PFSK-1 (cell line): Measurements from ENCODE around the gene PCLO.

Source experiments
- FOXP2 ChIP-seq: optimal IDR thresholded peaks from 2 replicates; pipeline ENCODE3; 2011; ENCODE audit warnings: borderline replicate concordance, control low read depth, inconsistent platforms; ENCODE audit not compliant: insufficient read depth; ENCODE audit errors: extremely low read length, extremely low read depth
- POLR2AphosphoS5 ChIP-seq: IDR thresholded peaks from 2 replicates; pipeline ENCODE4 v1.6.1; 2012; ENCODE audit warnings: low read depth, mild to moderate bottlenecking, control low read depth, low read length, moderate library complexity
- SIN3A ChIP-seq: IDR thresholded peaks from 2 replicates; pipeline ENCODE4 v1.6.1; 2012; ENCODE audit warnings: mild to moderate bottlenecking, low read length, moderate library complexity, borderline replicate concordance; ENCODE audit not compliant: insufficient read depth
- TAF1 ChIP-seq: IDR thresholded peaks from 2 replicates; pipeline ENCODE4 v1.6.1; 2012; ENCODE audit warnings: low read length, control low read depth, borderline replicate concordance; ENCODE audit not compliant: insufficient read depth
- TF ChIP-seq, protein P1 (sequence below), 2 experiments: IDR thresholded peaks; 2 replicates each; pipeline versions ENCODE4 v1.6.1 to v1.8.0; 2011 to 2012; ENCODE audit warnings: low read depth in 2 of 2, low read length in 2 of 2, control low read depth in 1 of 2, inconsistent platforms in 1 of 2, mild to moderate bottlenecking in 1 of 2, moderate library complexity in 1 of 2; ENCODE audit not compliant: insufficient read depth in 1 of 2

PCLO gene

GRCh38 chr7:82839063-82839462 is 323.6 kb downstream of the PCLO start:
- TF ChIP-seq POLR2AphosphoS5 = no peak
- TF ChIP-seq SIN3A = no peak
- TF ChIP-seq, protein P1, sequence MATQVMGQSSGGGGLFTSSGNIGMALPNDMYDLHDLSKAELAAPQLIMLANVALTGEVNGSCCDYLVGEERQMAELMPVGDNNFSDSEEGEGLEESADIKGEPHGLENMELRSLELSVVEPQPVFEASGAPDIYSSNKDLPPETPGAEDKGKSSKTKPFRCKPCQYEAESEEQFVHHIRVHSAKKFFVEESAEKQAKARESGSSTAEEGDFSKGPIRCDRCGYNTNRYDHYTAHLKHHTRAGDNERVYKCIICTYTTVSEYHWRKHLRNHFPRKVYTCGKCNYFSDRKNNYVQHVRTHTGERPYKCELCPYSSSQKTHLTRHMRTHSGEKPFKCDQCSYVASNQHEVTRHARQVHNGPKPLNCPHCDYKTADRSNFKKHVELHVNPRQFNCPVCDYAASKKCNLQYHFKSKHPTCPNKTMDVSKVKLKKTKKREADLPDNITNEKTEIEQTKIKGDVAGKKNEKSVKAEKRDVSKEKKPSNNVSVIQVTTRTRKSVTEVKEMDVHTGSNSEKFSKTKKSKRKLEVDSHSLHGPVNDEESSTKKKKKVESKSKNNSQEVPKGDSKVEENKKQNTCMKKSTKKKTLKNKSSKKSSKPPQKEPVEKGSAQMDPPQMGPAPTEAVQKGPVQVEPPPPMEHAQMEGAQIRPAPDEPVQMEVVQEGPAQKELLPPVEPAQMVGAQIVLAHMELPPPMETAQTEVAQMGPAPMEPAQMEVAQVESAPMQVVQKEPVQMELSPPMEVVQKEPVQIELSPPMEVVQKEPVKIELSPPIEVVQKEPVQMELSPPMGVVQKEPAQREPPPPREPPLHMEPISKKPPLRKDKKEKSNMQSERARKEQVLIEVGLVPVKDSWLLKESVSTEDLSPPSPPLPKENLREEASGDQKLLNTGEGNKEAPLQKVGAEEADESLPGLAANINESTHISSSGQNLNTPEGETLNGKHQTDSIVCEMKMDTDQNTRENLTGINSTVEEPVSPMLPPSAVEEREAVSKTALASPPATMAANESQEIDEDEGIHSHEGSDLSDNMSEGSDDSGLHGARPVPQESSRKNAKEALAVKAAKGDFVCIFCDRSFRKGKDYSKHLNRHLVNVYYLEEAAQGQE (IDR thresholded peaks at IDR 0.05; ENCODE audit: insufficient read depth in 1 of 2, low read depth in 2 of 2, low read length in 2 of 2) = no peak
- TF ChIP-seq FOXP2 = no peak
- TF ChIP-seq TAF1 = no peak

DNA sequence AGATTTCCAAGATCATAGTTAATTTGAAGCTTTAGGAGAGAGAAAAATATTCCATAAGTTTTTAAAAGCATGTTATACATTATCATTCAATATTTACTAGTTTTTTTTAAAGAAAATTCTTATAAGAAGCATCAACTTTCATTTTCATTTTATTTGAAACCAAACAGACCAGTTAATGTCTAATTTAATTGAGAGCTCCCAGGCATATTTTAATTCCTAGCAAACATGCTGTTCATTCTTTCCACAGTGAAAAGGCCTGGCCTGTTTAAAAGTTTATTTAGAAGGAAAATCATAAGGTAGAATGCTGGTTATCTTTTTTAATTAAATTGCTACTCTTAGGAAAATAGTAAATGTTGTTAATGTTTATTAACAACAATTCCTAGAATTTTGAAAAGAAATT is 324.4 kb downstream of the PCLO start:
- TF ChIP-seq, protein P1 (IDR thresholded peaks at IDR 0.05; ENCODE audit: insufficient read depth in 1 of 2, low read depth in 2 of 2, low read length in 2 of 2) = no peak
- TF ChIP-seq POLR2AphosphoS5 = no peak
- no peak for TF ChIP-seq SIN3A

GRCh38 chr7:82823073-82823472 is 339.6 kb downstream of the PCLO start:
- TF ChIP-seq POLR2AphosphoS5 = no peak
- TF ChIP-seq, protein P1 (IDR thresholded peaks at IDR 0.05; ENCODE audit: insufficient read depth in 1 of 2, low read depth in 2 of 2, low read length in 2 of 2) = no peak
- no peak for TF ChIP-seq SIN3A
- no peak for TF ChIP-seq TAF1
- no peak for TF ChIP-seq FOXP2

- TF ChIP-seq POLR2AphosphoS5 = no peak
- TF ChIP-seq, protein P1 (IDR thresholded peaks at IDR 0.05; ENCODE audit: insufficient read depth in 1 of 2, low read depth in 2 of 2, low read length in 2 of 2) = no peak
- no peak for TF ChIP-seq SIN3A
- no peak for TF ChIP-seq TAF1
- no peak for TF ChIP-seq FOXP2
These were observed 341.6 kb downstream of the PCLO start for GRCh38 chr7:82821037-82821436.

DNA sequence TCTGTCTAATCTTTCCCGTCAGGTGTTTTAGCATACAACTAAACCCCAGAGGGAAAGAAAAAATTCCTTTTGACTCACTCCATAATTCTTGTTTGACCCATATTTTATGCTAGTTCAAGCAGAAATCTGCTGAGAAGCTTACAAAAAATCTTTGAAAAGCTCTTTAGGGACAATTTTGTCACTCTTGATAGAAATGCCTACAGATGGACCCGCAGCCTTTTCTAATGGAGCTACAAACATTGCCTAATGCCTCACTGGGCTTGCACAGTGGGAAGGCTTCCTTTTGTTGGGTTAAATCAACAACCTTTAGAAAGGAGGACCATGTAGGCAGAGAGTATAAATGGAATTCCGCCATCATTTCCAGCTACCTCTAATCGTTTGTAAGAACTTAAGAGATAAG is 344.5 kb downstream of the PCLO start:
- no peak for TF ChIP-seq SIN3A
- no peak for TF ChIP-seq TAF1
- TF ChIP-seq, protein P1 (IDR thresholded peaks at IDR 0.05; ENCODE audit: insufficient read depth in 1 of 2, low read depth in 2 of 2, low read length in 2 of 2) = no peak
- no peak for TF ChIP-seq FOXP2
- no peak for TF ChIP-seq POLR2AphosphoS5
